ENCODE measurements around the gene USP2. TPM values are rescaled to one million over a fixed set of nuclear protein-coding genes. Genes with fewer than 3 reads are reported as not detected.

The USP2 gene
- total RNA-seq, 4 donors from 2014 or later: 4.6 to 10.0 (median 6.6) TPM

DNA sequence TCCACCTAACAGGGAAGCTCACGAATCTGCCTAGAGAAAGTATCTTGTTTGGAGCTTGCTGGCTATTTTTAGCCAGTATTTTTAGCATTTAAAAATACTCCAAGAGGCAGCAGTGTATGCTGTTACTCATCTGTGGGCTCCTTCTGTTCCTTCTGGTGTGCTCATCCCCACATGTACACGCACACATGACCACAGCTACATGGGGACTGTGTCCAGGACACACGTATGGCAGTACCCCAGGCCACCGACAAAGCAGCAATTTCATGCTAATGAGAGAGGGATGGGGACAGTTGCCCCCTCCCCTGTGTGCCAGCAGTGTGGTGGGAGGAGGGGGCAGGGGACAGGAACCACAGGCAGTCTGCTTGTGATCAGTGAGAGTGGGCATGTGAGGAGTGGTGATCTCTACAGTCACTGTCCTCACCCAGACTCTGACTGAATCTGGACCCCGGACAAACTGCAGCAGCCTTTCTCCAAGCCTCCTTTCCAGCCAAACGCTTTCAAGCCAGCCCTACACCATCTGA, 16.4 kb downstream of the USP2 start:
- ATAC-seq: no peak
- 23 to 50% methylated on average over 2 to 4 of the region's 6 CpGs for WGBS, 2 donors (ENCODE audit: low coverage in 1 of 2)
- Histone ChIP-seq H3K4me1 (peaks cover 15 to 100% (median 71%) of the 10 kb centered on the region in 3 donors), H3K9me3 (no peaks in the 10 kb centered on the region), H3K4me3 (peak overlapping the region in 1 of 2 donors; percentile 71), H3K36me3 (no peaks in the 10 kb centered on the region), H3K27me3 (no peaks in the 10 kb centered on the region), H3K27ac (peak overlapping the region; percentile 83 to 97 (median 95))
- TF ChIP-seq EP300 (IDR thresholded peaks at IDR 0.05) (no peak), POLR2A (IDR thresholded peaks at IDR 0.05) (no peak), POLR2AphosphoS5 (IDR thresholded peaks at IDR 0.05) (peak; percentile 82)
- TF ChIP-seq, protein P1, sequence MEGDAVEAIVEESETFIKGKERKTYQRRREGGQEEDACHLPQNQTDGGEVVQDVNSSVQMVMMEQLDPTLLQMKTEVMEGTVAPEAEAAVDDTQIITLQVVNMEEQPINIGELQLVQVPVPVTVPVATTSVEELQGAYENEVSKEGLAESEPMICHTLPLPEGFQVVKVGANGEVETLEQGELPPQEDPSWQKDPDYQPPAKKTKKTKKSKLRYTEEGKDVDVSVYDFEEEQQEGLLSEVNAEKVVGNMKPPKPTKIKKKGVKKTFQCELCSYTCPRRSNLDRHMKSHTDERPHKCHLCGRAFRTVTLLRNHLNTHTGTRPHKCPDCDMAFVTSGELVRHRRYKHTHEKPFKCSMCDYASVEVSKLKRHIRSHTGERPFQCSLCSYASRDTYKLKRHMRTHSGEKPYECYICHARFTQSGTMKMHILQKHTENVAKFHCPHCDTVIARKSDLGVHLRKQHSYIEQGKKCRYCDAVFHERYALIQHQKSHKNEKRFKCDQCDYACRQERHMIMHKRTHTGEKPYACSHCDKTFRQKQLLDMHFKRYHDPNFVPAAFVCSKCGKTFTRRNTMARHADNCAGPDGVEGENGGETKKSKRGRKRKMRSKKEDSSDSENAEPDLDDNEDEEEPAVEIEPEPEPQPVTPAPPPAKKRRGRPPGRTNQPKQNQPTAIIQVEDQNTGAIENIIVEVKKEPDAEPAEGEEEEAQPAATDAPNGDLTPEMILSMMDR (IDR thresholded peaks at IDR 0.05): peak in 2 of 4 experiments; percentile 9 to 11

DNA sequence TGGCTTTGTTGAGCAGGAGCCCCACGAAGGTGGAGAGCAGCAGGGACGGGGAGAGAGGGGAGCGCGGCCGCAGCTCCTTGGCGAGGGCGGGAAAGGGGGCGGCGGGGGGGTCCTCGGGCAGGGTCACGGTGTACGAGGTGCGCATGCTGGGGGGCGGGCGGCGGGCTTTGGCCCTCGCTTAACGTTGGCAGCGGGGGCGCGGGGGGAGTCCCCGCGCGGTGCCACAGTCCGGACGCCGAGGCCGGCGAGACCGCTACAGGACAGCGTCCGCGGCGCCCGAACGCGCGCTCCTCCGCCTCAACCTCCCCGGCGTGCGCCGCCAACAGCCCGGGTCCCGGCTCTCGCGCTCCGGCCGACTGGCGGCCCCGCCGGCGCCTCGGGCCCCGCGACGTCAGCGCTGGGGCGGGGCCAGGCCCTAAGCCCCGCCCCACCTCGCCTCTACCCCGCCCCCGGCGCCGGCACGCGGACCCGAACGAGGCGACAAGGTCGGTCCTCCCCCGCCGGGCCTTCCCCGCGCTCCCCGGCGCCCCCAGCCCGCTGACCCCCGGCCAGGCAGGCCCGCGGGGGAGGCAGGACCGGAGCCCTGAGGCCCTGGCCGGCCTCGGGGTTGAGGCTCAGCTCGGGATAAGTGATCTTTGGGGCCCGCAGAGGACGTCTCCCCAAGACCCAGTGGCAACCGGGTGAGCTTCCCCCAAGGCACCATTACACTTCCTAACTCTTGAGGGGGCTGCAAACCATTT, 17.5 kb downstream of the USP2 start:
- peak overlapping the region; percentile 83 to 97 (median 95) for H3K27ac ChIP-seq
- TF ChIP-seq, protein P1 (IDR thresholded peaks at IDR 0.05): no peak
- TF ChIP-seq EP300 (IDR thresholded peaks at IDR 0.05) (no peak), POLR2AphosphoS5 (IDR thresholded peaks at IDR 0.05) (peak; percentile 67), POLR2A (IDR thresholded peaks at IDR 0.05) (peak; percentile 71 to 92)
- 40% methylated on average over 2 of the region's 88 CpGs; no CpG with 5 or more reads in 1 of the 2 donors for WGBS, 2 donors (ENCODE audit: low coverage in 1 of 2)
- ATAC-seq: peak; percentile 64
- peaks cover 0 to 11% of the 10 kb centered on the region in 2 donors for H3K36me3 ChIP-seq
- no peaks in the 10 kb centered on the region for H3K9me3 ChIP-seq
- no peaks in the 10 kb centered on the region for H3K27me3 ChIP-seq
- peaks cover 15 to 95% (median 61%) of the 10 kb centered on the region in 3 donors for H3K4me1 ChIP-seq
- H3K4me3 ChIP-seq: peak overlapping the region; percentile 50 to 71

DNA sequence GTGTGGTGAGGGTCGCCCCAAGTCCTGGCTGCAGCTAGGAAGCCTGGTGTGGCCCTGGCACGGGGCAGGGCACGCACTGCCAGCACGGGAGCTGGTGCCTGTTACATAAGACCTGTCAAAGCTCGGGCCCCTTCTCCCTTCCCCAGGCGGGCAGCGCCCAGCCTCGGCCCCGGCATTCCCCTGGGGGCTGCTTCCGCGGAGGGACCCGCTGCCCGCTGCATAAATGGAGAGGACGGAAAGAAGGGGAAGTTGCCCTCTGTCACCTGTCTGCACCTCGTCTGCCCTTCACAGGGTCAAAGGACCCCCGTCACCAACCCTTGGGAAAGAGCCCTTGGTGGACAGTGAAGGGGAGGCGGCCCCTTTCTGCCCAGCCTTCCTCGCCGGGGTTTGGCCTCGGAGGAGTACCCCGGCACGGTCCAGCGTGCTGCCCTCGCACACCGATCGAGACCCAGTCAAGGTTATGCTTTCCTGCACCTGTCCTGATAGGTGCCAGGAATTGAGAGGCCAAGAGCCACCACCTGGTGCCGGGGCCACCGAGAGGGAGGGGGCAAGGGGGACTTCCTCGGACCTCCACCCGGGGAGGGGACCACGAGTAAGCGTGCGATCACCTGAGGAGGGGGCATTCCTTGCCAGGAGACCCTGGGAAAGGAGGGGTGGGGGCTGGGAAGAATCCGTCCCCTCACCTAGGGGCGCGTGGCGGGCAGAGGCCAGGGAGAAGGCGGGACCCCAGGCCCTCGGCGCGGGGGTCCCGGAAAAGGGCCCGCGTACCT, 18.2 kb downstream of the USP2 start:
- TF ChIP-seq, protein P1 (IDR thresholded peaks at IDR 0.05): no peak
- TF ChIP-seq EP300 (IDR thresholded peaks at IDR 0.05): no peak
- no peak for TF ChIP-seq POLR2A (IDR thresholded peaks at IDR 0.05)
- no peak for TF ChIP-seq POLR2AphosphoS5 (IDR thresholded peaks at IDR 0.05)
- Histone ChIP-seq H3K4me3 (peak overlapping the region; percentile 50 to 71), H3K27ac (peak overlapping the region; percentile 83 to 97 (median 95)), H3K27me3 (no peaks in the 10 kb centered on the region), H3K36me3 (peaks cover 0 to 18% of the 10 kb centered on the region in 2 donors), H3K4me1 (peaks cover 14 to 88% (median 53%) of the 10 kb centered on the region in 3 donors), H3K9me3 (no peaks in the 10 kb centered on the region)
- 18 to 64% methylated on average over 2 to 3 of the region's 44 CpGs for WGBS, 2 donors (ENCODE audit: low coverage in 1 of 2)
- ATAC-seq: no peak

DNA sequence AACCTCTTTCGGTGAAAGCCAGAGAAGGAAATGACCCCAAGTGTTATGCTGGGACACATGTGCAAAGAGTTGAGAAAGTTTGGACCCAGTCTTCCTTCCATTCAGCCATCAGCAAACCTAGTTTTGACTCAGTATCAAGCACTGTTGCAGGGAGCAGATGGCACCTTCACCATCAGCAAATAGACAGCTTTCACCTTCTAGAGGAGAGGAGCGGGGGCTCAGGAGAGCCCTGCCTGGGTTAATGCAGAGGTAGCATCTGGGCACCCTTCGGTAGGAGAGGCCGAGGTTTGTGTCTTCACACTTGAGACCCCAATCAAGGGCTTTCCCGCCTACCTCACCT, 18.8 kb downstream of the USP2 start:
- Histone ChIP-seq H3K4me1 (peaks cover 8 to 82% (median 48%) of the 10 kb centered on the region in 3 donors), H3K27ac (peak overlapping the region; percentile 83 to 97 (median 95)), H3K4me3 (peak overlapping the region in 1 of 2 donors; percentile 71), H3K9me3 (no peaks in the 10 kb centered on the region), H3K36me3 (peaks cover 0 to 24% of the 10 kb centered on the region in 2 donors), H3K27me3 (no peaks in the 10 kb centered on the region)
- 70 to 90% methylated on average over 1 to 2 of the region's 5 CpGs for WGBS, 2 donors (ENCODE audit: low coverage in 1 of 2)
- no peak for ATAC-seq
- TF ChIP-seq, protein P1 (IDR thresholded peaks at IDR 0.05): no peak
- TF ChIP-seq POLR2AphosphoS5 (IDR thresholded peaks at IDR 0.05) (no peak), POLR2A (IDR thresholded peaks at IDR 0.05) (no peak), EP300 (IDR thresholded peaks at IDR 0.05) (no peak)
